SK-MEL-5 (cell line): ENCODE data around the gene EGFL6. TPM values are rescaled to one million over a fixed set of nuclear protein-coding genes. Genes with fewer than 3 reads are reported as not detected.

Experiments
- DNase-seq: peaks from one replicate; pipeline ENCODE4 v3.0.0-alpha.2; 2016; ENCODE audit warnings: low read depth, low spot score
- in situ Hi-C: cut with HindIII; loops from 2 replicates; pipeline ENCODE4 v1.10.0; 2016; ENCODE audit warnings: low sequenced_read_pairs, high pct_unique_total_duplicates, low pct_unique_long_range_greater_than_20kb
- polyA plus RNA-seq, 2 experiments: library from polyadenylated mRNA; depleted of rRNA; stranded (reverse); fragments of >200 nt; gene quantifications; 2 replicates each; pipeline ENCODE4 v1.2.3, GENCODE V29; 2015
- total RNA-seq: library from RNA; depleted of rRNA; stranded (reverse); fragments of >200 nt; shearing (Covaris generic); gene quantifications from 2 replicates; pipeline ENCODE4 v1.2.3, GENCODE V29; 2014; rRNA removed

Gene EGFL6
- total RNA-seq = not detected in 2 replicates
- polyA plus RNA-seq (2015; cell fraction: cytosol; rRNA removed) = not detected in 2 replicates
- polyA plus RNA-seq (2015; cell fraction: nucleus; rRNA removed) = not detected in 2 replicates

DNA sequence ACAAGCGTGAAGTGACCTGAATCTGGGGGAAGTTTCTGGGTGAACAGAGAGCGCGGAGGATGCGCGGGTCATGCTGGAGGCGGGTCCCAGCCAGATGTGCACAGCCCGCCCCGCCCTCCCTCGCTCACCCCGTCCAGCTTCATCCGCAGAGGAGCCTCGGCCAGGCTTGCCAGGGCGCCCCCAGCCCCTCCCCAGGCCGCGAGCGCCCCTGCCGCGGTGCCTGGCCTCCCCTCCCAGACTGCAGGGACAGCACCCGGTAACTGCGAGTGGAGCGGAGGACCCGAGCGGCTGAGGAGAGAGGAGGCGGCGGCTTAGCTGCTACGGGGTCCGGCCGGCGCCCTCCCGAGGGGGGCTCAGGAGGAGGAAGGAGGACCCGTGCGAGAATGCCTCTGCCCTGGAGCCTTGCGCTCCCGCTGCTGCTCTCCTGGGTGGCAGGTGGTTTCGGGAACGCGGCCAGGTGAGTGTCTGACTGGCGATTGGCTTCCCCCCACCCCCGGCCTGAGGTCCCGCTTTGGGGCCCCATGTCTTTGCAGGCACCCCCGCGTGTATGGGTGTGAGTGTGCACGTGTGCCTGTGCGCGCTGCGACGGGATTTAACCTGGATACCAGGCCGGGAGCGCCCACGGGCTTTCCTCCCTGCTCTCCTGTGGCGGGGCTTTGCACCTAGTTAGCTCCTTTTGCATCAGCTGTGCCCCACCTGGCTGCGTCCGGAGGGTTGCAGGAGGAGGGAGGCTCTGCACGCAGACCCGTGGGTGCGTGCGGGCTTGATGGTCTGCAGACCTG lies at the start of gene EGFL6:
Gene EGFL6 (plus strand): TSS at position 123 of the 782 bp plus-strand sequence. CDS start 261 bp downstream, at position 384.
- in situ Hi-C loops = no loop called here

DNA sequence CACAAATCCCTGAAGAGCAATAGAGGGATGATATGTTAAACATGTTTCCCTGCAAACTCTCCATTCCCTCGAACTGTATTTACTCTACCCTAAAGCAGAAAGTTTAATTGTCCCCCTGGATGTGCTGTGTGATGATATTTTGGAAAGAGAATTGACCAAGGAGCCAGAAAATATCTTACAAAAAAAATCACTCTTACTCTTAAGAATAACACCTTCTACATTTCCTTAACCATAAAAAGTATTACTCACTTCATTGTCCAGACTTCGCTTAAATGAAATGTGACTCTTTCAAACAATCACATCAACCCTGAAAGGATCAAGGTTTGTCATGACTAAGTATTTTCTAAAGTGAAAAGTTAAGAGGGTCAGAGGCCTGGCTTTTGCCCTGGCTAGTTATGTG lies 49.0 kb upstream of the EGFL6 start:
- in situ Hi-C loops = no loop called here
- DNase-seq = no peak

More for the DNA sequence above, at the start of gene EGFL6:
- DNase-seq = no peak

DNA sequence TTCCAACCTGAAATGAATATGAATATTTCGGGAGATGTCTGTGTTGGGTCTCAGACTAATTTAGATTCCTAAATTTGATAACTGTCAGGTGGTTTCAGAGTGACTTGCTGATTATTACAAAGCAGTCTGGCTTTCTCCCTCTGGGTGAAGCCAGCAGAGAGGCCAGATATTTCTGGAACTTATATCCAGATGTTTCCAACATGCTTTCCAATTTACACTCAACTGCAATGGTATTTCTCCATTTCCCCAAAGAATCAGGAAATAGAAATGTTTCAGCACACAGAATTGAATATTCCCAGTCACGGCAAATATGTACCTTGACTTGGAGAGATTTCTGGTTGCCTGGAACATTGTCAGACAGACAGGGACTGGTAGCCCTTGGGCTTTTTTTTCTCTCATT lies 48.5 kb upstream of the EGFL6 start:
- no peak for DNase-seq
- in situ Hi-C loops = no loop called here

DNA sequence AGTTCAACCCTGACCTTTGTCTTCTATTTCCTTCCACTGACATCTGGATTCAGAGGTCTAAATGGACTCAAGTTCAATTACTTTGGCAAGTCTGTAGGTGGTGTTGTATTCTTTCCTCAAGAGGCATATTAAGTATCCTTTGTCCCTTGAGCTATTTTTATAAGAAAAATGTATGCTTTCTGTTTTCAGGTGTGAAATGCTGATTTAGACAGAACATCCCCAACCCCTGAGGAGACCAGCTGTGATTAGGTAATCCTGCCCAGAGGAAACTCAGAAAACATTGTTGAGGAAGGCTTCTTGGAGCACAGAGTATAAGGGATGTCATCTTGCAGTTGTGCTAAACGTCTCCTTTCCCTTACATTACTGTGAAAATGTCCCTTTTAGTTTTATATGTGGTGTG lies 46.6 kb upstream of the EGFL6 start:
- in situ Hi-C loops = no loop called here
- no peak for DNase-seq

- DNase-seq = peak; percentile 7
- in situ Hi-C loops = no loop called here
These were observed 35.7 kb upstream of the EGFL6 start for GRCh38 chrX:13533726-13534125.

GRCh38 chrX:13535376-13536165 lies 33.8 kb upstream of the EGFL6 start:
- in situ Hi-C loops = no loop called here
- DNase-seq = peak; percentile 14

- in situ Hi-C loops = no loop called here
- no peak for DNase-seq
These were observed 32.9 kb upstream of the EGFL6 start for GRCh38 chrX:13536551-13536950.

DNA sequence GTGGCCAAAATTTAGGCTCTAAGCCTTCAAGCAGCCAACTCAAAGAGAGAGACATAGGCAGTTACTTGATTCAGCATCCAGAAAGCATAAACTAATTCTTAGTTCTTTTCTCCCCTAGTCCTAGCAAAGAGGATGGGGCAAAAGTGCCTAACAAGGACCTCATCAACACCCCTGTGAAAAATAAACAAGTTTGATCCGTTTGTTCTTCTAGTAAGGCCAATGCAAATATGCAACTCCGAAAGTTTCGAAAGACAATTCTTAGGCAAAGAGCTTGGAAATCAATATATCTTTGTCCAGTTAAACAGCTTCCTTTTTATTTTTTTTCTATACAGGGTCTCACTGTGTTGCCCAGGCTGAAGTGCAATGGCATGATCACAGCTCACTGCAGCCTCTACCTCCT lies 31.0 kb upstream of the EGFL6 start:
- in situ Hi-C loops = no loop called here

GRCh38 chrX:13540602-13541001 lies 28.8 kb upstream of the EGFL6 start:
- in situ Hi-C loops = no loop called here
- DNase-seq = no peak

More for the DNA sequence above, 31.0 kb upstream of the EGFL6 start:
- no peak for DNase-seq

- no peak for DNase-seq
- in situ Hi-C loops = no loop called here
These were observed 23.7 kb upstream of the EGFL6 start for GRCh38 chrX:13545726-13546125.

DNA sequence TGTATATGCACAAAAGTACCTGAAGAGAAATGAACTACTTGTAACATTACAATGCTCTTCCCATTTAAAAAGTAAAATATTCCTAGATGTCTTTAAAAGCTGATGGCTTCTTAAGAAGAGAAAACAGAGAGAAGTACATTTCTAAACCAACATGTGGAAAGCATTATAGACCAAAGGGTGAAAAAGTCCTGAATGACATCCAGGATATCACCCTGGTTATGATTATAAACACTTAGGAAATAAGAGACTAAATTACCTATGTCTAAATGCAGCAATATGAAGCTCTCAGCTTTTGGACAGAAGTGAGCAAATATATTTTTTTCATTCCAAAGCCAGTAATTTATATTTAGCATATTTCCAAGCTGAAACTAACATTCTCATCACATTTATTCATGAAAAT lies 21.7 kb upstream of the EGFL6 start:
- in situ Hi-C loops = no loop called here
- no peak for DNase-seq

DNA sequence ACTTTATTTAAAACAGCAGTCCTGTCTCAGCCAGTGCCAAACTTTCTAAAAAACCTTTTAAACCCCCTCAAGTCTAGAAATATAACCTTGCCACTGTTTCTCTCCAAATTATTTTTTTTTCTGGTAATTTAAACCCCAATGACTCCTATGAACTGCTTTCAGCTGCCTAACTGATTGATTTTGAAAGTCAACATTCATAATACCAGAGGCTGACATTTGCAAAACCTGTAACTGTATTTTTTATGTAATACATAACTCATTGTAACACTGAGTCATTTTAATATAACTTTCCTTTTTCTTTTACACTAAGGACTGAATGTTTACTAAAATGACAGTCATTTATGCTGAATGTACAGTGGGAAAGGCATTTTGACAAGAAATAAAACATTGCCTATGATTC lies 19.1 kb upstream of the EGFL6 start:
- in situ Hi-C loops = no loop called here
- DNase-seq = no peak

GRCh38 chrX:13551610-13552009 lies 17.8 kb upstream of the EGFL6 start:
- no peak for DNase-seq
- in situ Hi-C loops = no loop called here

- no peak for DNase-seq
- in situ Hi-C loops = no loop called here
These were observed 16.5 kb upstream of the EGFL6 start for GRCh38 chrX:13552892-13553291.

- DNase-seq = no peak
These were observed 3.9 kb upstream of the EGFL6 start for GRCh38 chrX:13565511-13565910.

DNA sequence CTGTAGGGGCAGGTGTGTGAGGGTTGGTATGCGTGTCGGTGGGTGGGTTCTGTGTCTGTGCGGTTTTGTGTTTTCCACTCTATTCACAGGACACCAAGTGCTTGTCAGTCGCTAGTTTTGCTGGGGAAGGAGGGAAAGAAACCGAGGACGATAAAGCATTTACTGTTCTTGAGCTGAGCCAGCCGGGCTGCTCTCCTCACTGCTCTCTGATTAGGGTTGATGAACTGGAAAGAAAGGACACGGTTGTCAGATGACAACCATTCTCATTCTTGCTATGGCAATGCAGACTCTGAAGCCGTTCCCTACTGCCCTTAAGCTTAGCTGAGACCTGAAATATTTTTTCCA lies 832 bp downstream of the EGFL6 start:
- in situ Hi-C loops = no loop called here
- DNase-seq = no peak

More at GRCh38 chrX:13565511-13565910, 3.9 kb upstream of the EGFL6 start:
- in situ Hi-C loops = no loop called here

GRCh38 chrX:13571136-13571535 lies 1.7 kb downstream of the EGFL6 start:
- DNase-seq = no peak
- in situ Hi-C loops = no loop called here

DNA sequence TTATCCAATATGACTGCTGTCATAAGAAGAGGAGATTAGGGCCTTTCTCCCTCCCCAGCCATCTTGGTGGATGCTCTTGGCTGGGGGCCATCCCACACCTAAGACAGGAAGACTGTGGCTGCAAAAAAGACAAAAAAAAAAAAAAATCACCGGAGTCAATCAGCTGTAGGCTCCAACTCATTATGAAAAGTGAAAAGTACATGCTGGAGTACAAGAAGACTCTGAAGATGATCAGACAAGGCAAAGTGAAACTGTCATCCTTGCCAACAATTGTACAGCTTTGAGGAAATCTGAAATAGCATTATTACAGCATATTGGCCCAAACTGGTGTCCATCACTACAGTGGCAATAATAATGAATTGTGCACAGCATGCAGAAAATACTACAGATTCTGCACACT lies 5.2 kb downstream of the EGFL6 start:
- in situ Hi-C loops = no loop called here
- no peak for DNase-seq

DNA sequence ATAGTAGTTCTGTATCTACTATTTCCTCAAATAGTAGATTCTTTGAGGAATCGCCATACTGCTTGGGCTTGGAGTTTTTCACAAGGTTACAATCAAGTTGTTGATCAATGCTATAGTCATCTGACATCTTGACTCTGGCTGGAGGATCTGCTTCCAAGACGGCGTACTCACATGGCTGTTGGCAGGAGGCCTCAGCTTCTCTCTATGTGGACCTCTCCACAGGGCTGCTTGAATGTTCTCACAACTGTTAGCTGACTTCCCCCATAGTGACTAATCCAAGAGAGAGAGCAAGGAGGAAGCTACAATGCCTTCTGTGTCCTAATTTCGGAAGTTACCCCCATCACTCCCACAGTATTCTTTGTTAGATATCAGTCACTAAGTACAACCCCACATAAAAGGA lies 10.3 kb downstream of the EGFL6 start:
- in situ Hi-C loops = no loop called here
- peak; percentile 25 for DNase-seq
